T-helper 2 cell treated with Interferon-gamma antibody and Interleukin-4, amounts not matched to agents 5 μg/mL and 100 μg/mL, for 36 hours (primary cell): ENCODE measurements around the gene C1orf210.

Experiments
- DNase-seq: peaks from one replicate; pipeline ENCODE4 v3.0.0; 2021; ENCODE audit warnings: low spot score
- H3K27ac Mint-ChIP-seq: one replicate; pipeline ENCODE4 v1.8.0; 2021; ENCODE audit warnings: mild to moderate bottlenecking, mixed read lengths
- H3K27me3 Mint-ChIP-seq: one replicate; pipeline ENCODE4 v1.8.0; 2021; ENCODE audit warnings: low read depth, mixed read lengths
- H3K36me3 Mint-ChIP-seq: one replicate; pipeline ENCODE4 v1.8.0; 2021; ENCODE audit warnings: low read depth, mixed read lengths
- H3K4me1 Mint-ChIP-seq: one replicate; pipeline ENCODE4 v1.8.0; 2021; ENCODE audit warnings: low read depth, mixed read lengths
- H3K4me3 Mint-ChIP-seq: one replicate; pipeline ENCODE4 v1.8.0; 2022; ENCODE audit warnings: mild to moderate bottlenecking, moderate library complexity, mixed read lengths
- H3K9me3 Mint-ChIP-seq: one replicate; pipeline ENCODE4 v1.8.0; 2021; ENCODE audit warnings: mixed read lengths

Gene C1orf210

DNA sequence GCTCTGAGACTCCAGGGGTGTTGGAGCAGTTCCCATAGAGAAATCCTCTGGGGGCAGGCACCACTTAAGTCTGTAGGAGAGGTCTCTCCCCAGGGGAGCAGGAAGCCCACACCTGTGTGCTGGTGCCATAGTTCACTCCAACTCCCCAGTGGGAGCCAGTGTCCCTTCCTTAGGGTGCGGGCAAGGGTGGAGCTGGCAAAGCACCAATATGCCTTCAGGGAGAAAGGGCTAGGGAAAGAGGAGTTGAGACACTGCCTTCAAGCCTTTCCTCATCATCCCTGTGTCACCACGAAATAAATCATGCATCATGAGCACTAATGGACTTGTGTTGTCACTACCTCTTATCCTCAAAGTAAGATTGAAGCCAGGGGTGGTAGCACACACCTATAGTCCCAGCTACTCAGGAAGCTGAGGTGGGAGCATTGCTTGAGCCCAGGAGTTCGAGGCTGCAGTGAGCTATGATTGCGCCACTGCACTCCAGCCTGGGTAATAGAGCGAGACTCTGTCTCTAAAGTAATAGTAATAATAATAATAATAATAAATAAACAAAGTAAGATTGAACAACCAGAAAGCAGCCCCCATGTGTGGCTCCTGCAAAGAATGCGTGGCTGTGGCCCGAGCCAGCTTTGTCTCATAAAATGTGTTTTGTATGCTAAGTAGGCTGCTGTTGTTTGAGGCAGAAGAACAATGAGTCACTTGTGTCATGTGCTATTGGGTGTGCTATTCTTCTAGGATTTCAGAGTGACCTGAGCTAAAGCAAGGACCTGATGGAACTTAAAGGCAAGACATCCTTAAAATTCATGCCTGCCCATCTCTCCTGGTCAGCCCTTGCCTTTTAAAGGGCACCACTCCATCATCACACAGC is 8.7 kb upstream of the C1orf210 start:
- Mint-ChIP-seq H3K27me3 (no peaks in the 10 kb centered on the region), H3K4me1 (peaks cover 23% of the 10 kb centered on the region), H3K27ac (peak overlapping the region; percentile 75), H3K4me3 (no peak overlapping the region), H3K36me3 (no peaks in the 10 kb centered on the region), H3K9me3 (no peaks in the 10 kb centered on the region)
- no peak for DNase-seq

DNA sequence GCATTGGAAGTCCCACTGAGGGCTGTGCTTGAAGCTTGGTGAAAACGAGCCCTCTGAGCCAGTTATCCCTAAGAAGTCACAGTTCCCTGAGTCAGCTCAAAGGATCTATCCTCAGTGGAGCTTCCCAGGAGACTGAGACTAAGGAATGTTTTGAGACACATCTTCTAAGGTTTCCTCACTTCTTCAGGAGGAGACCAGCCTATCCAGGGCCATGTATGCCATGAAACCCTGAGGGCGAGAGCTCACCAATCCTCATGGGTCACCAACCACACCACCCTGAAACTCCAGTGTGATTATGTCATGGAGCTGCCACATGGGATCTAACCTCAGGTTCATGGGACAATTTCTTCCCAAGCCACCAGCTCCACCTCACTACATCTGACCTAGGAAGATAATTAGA is 7.8 kb upstream of the C1orf210 start:
- no peak overlapping the region for H3K4me3 Mint-ChIP-seq
- H3K27me3 Mint-ChIP-seq = no peaks in the 10 kb centered on the region
- H3K27ac Mint-ChIP-seq = peak overlapping the region; percentile 22
- no peaks in the 10 kb centered on the region for H3K9me3 Mint-ChIP-seq
- DNase-seq = no peak
- H3K4me1 Mint-ChIP-seq = peaks cover 23% of the 10 kb centered on the region
- no peaks in the 10 kb centered on the region for H3K36me3 Mint-ChIP-seq

DNA sequence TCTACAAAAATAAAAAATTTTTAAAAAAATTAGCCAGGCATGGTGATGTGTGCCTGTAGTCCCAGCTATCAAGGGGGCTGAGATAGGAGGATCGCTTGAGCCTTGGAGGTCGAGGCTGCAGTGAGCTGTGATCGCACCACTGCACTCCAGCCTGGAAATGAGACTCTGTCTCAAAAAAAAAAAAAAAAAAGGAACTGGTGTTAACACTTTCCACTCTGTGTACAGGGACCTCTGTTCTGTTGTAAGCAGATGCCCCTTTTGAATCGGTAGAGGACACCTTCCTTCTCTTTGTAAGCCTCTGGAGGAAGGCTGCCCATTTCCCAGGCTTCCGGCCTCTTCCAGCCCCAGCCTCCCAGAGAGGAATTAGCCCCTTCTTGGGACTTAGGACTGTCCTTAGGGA is 7.3 kb upstream of the C1orf210 start:
- Mint-ChIP-seq H3K36me3 (no peaks in the 10 kb centered on the region), H3K27ac (no peak overlapping the region), H3K4me3 (no peak overlapping the region), H3K27me3 (no peaks in the 10 kb centered on the region), H3K9me3 (no peaks in the 10 kb centered on the region), H3K4me1 (peaks cover 23% of the 10 kb centered on the region)
- no peak for DNase-seq

GRCh38 chr1:43292216-43292615 is 6.8 kb upstream of the C1orf210 start:
- Mint-ChIP-seq H3K36me3 (no peaks in the 10 kb centered on the region), H3K27ac (no peak overlapping the region), H3K4me3 (no peak overlapping the region), H3K27me3 (peaks cover 2% of the 10 kb centered on the region), H3K9me3 (no peaks in the 10 kb centered on the region), H3K4me1 (peaks cover 23% of the 10 kb centered on the region)
- no peak for DNase-seq

- Mint-ChIP-seq H3K27ac (no peak overlapping the region), H3K27me3 (peaks cover 3% of the 10 kb centered on the region), H3K4me3 (no peak overlapping the region), H3K4me1 (no peaks in the 10 kb centered on the region), H3K9me3 (no peaks in the 10 kb centered on the region), H3K36me3 (no peaks in the 10 kb centered on the region)
- DNase-seq = no peak
These were observed 3.7 kb upstream of the C1orf210 start for GRCh38 chr1:43288785-43289706.

DNA sequence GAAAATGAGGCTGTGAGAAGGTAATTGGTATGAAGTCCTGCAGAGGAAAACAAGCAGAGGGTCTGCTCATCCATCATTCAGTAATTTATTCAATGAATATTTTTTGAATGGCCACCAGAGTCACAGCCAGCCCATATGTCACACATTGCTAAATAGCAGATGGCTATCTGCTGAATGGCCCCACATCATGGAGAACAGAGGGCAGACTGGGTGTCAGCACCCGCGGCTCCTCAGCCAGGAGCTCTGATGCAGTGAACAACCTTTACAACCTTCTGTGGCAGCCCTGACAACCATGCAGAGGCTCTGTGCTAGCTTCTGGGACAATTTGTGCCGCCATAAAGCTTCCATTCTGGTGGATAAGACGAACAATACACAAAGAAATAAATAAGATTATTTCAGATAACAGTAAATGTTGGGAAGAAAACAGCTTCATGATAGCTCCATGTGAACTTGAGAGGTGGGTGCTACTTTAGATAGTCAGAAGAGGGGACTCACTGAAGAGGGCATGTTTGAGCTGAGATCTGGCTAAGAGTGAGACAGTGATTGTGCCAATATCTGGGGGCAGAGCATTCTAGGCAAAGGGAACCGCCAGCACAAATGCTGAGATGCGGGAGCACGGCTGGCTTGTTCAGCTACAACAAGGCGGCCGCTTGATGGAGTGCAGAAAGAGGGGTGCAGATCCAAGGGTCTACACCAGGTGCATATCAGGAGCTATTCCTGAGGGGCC is 2.8 kb upstream of the C1orf210 start:
- H3K27me3 Mint-ChIP-seq = peaks cover 3% of the 10 kb centered on the region
- H3K36me3 Mint-ChIP-seq = no peaks in the 10 kb centered on the region
- no peaks in the 10 kb centered on the region for H3K4me1 Mint-ChIP-seq
- H3K9me3 Mint-ChIP-seq = no peaks in the 10 kb centered on the region
- no peak overlapping the region for H3K27ac Mint-ChIP-seq
- DNase-seq = no peak
- no peak overlapping the region for H3K4me3 Mint-ChIP-seq

GRCh38 chr1:43286533-43286932 is 1.2 kb upstream of the C1orf210 start:
- no peaks in the 10 kb centered on the region for H3K4me1 Mint-ChIP-seq

DNA sequence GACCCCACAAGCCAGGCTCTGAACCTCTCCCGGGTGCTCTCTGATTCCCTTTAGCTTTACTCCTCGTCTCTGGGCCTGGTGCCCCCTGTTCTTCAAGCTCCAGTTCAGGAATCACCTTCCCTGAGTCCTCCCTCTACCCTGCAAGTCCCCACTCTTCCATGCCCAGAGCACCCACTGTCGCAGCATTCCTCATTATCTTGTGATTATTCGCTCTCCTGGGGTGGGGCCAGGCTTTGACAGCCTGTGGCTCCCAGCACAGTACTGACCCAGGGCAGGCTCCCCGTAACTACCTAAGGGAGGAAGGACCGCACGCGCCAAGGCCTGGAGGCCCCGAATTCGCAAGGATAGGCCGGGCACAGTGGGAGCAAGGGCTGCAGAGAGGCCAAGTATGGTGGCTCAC is 734 bp upstream of the C1orf210 start:
- no peaks in the 10 kb centered on the region for H3K9me3 Mint-ChIP-seq
- DNase-seq = no peak
- no peaks in the 10 kb centered on the region for H3K36me3 Mint-ChIP-seq
- no peaks in the 10 kb centered on the region for H3K4me1 Mint-ChIP-seq
- no peak overlapping the region for H3K4me3 Mint-ChIP-seq
- peaks cover 3% of the 10 kb centered on the region for H3K27me3 Mint-ChIP-seq
- H3K27ac Mint-ChIP-seq = no peak overlapping the region

More at GRCh38 chr1:43286533-43286932, 1.2 kb upstream of the C1orf210 start:
- no peak for DNase-seq
- no peaks in the 10 kb centered on the region for H3K36me3 Mint-ChIP-seq
- H3K27ac Mint-ChIP-seq = no peak overlapping the region
- H3K27me3 Mint-ChIP-seq = peaks cover 3% of the 10 kb centered on the region
- H3K9me3 Mint-ChIP-seq = no peaks in the 10 kb centered on the region
- no peak overlapping the region for H3K4me3 Mint-ChIP-seq

- peaks cover 3% of the 10 kb centered on the region for H3K27me3 Mint-ChIP-seq
- no peaks in the 10 kb centered on the region for H3K36me3 Mint-ChIP-seq
- no peak overlapping the region for H3K27ac Mint-ChIP-seq
- H3K4me3 Mint-ChIP-seq = no peak overlapping the region
- H3K4me1 Mint-ChIP-seq = no peaks in the 10 kb centered on the region
- DNase-seq = no peak
- no peaks in the 10 kb centered on the region for H3K9me3 Mint-ChIP-seq
These were observed 753 bp downstream of the C1orf210 start for GRCh38 chr1:43284546-43285110.

DNA sequence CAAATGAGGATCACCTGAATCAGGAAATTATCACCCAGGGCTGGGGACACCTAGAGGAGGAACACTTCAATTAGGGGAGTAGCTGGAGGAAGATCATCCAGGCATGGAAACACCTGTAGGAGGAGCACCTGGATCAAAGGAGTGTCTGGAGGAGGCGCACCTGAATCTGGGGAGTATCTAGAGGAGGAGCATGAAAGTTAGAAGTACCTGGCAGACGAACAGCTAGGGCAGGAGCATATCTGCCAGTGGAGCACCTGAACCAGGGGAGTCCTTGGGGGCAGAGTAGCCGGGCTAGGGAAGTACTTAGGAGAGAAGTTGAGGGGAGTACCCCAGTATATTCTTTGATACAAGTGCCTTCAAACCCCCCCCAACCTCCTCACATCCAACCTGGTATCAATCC is 1.3 kb downstream of the C1orf210 start:
- no peak overlapping the region for H3K4me3 Mint-ChIP-seq
- DNase-seq = no peak
- no peaks in the 10 kb centered on the region for H3K9me3 Mint-ChIP-seq
- no peak overlapping the region for H3K27ac Mint-ChIP-seq
- H3K36me3 Mint-ChIP-seq = no peaks in the 10 kb centered on the region
- peaks cover 3% of the 10 kb centered on the region for H3K27me3 Mint-ChIP-seq
- H3K4me1 Mint-ChIP-seq = no peaks in the 10 kb centered on the region

GRCh38 chr1:43282220-43283195 is 2.9 kb downstream of the C1orf210 start:
- no peak overlapping the region for H3K4me3 Mint-ChIP-seq

DNA sequence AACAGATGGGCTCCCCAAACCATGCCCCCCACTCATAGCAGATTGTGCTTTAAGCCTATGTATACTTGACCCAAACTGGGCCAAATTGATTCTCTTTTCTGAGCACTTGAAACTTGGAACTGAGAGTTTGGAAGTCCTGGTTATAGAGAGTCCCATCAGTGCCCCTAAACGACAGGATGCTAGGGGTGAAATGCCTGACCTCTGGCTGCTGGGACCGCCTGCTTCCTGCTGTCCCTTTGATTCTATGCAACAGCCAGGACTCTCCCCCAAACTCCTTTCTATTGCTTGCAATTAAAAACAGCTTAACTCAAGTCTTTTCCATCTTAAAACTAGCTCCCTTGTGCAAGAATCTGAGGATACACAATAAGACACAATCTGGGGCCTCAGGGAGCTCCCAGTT is 4.7 kb downstream of the C1orf210 start:
- H3K9me3 Mint-ChIP-seq = no peaks in the 10 kb centered on the region
- DNase-seq = no peak
- H3K36me3 Mint-ChIP-seq = no peaks in the 10 kb centered on the region
- H3K27me3 Mint-ChIP-seq = no peaks in the 10 kb centered on the region
- no peak overlapping the region for H3K4me3 Mint-ChIP-seq
- H3K4me1 Mint-ChIP-seq = no peaks in the 10 kb centered on the region
- H3K27ac Mint-ChIP-seq = no peak overlapping the region

More at GRCh38 chr1:43282220-43283195, 2.9 kb downstream of the C1orf210 start:
- no peak for DNase-seq
- Mint-ChIP-seq H3K4me1 (no peaks in the 10 kb centered on the region), H3K9me3 (no peaks in the 10 kb centered on the region), H3K27me3 (peaks cover 3% of the 10 kb centered on the region), H3K36me3 (no peaks in the 10 kb centered on the region), H3K27ac (no peak overlapping the region)
